Measurements from ENCODE around the gene FGFRL1.

FGFRL1 gene

DNA sequence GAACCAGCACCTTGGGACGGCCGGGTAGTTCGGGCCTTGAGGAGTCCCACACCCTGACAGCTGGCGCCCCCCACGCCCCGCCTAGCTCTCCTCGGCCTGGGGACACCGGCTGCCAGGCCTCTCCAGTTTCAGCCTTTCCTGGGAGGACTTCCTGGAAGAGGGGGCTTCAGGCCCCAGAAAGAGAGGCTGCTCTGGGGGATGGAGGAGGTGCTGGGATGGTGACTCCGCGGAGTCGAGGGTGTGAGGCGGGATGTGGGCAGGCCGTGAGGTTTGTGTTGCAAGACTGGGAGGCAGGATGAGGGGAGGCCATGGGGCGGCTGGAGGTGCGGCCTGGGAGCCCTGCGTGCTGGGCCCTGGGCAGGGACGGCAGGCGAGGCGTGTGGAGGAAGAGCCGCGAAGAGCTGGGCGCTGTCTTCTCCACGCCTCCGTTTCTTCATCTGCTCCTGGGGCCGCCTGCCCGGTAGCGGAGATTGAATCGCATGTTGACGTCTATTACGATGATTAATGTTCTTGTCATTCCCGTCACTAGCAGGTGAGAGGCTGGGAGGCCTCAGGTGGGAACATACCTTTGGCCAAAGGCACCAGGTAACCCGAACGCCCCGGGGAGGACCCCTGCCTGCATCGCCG is 918 bp upstream of the FGFRL1 start:
- TF ChIP-seq SIN3A (IDR thresholded peaks at IDR 0.05; ENCODE audit: borderline replicate concordance, insufficient read depth, low read length) (no peak), FOXP2 (optimal IDR thresholded peaks at IDR 0.05; ENCODE audit: borderline replicate concordance, extremely low read depth, extremely low read length, insufficient read depth) (no peak), POLR2AphosphoS5 (IDR thresholded peaks at IDR 0.05; ENCODE audit: low read depth, low read length) (no peak), TAF1 (IDR thresholded peaks at IDR 0.05; ENCODE audit: borderline replicate concordance, insufficient read depth, low read length) (no peak)
- TF ChIP-seq, protein P1, sequence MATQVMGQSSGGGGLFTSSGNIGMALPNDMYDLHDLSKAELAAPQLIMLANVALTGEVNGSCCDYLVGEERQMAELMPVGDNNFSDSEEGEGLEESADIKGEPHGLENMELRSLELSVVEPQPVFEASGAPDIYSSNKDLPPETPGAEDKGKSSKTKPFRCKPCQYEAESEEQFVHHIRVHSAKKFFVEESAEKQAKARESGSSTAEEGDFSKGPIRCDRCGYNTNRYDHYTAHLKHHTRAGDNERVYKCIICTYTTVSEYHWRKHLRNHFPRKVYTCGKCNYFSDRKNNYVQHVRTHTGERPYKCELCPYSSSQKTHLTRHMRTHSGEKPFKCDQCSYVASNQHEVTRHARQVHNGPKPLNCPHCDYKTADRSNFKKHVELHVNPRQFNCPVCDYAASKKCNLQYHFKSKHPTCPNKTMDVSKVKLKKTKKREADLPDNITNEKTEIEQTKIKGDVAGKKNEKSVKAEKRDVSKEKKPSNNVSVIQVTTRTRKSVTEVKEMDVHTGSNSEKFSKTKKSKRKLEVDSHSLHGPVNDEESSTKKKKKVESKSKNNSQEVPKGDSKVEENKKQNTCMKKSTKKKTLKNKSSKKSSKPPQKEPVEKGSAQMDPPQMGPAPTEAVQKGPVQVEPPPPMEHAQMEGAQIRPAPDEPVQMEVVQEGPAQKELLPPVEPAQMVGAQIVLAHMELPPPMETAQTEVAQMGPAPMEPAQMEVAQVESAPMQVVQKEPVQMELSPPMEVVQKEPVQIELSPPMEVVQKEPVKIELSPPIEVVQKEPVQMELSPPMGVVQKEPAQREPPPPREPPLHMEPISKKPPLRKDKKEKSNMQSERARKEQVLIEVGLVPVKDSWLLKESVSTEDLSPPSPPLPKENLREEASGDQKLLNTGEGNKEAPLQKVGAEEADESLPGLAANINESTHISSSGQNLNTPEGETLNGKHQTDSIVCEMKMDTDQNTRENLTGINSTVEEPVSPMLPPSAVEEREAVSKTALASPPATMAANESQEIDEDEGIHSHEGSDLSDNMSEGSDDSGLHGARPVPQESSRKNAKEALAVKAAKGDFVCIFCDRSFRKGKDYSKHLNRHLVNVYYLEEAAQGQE (IDR thresholded peaks at IDR 0.05; ENCODE audit: insufficient read depth in 1 of 2, low read depth in 2 of 2, low read length in 2 of 2), result no peak

DNA sequence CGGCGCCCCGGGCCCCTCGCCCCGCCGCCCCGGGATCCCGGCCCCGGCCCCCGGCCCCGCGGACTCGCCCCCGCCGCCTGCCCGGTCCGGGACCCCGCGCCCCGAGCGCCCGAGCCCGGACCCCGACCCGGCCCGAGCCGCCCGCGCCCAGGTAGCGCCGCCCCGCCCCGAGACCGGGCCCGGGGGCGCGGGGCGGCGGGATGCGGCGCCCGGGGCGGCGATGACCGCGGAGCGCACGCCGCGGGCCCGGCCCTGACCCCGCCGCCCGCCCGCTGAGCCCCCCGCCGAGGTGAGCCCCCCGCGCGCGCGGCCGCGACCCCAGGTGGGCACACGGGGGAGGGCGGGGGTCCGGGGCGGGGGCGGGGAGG is 224 bp downstream of the FGFRL1 start:
- TF ChIP-seq POLR2AphosphoS5 (IDR thresholded peaks at IDR 0.05; ENCODE audit: low read depth, low read length) (no peak), SIN3A (IDR thresholded peaks at IDR 0.05; ENCODE audit: borderline replicate concordance, insufficient read depth, low read length) (no peak), FOXP2 (optimal IDR thresholded peaks at IDR 0.05; ENCODE audit: borderline replicate concordance, extremely low read depth, extremely low read length, insufficient read depth) (no peak)
- TF ChIP-seq, protein P1 (IDR thresholded peaks at IDR 0.05; ENCODE audit: insufficient read depth in 1 of 2, low read depth in 2 of 2, low read length in 2 of 2), result no peak

DNA sequence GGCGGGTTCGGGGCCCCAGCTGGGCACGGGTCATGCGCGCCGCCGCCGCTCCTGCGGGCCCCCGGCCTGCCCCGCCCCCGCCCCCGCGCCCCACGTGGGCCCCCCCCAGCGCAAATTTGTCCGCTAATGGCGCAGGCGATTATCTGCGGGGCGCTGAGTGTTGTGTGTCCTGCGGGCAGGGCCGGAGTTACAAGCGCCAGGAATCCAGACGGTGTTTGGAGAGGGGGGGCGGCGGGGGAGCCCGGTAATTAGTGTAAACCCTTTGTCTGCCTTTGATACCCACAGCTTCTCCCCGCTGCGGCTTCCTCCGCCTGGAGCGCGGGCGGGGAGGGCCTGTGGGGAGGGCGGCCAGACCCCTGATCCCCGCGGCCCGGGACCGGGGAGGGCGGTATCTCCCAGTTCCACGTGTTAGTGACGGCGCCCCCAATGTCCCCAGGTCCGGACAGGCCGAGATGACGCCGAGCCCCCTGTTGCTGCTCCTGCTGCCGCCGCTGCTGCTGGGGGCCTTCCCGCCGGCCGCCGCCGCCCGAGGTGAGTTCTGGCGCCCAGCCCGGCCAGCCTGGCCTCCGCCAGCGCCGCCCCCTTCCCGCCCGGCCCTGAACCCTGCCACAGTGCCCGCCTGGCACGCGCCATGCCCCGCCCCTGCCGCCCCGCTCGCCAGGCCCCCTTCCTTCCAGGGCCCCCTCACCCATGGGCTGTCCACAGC is 761 bp downstream of the FGFRL1 start:
- no peak for TF ChIP-seq FOXP2 (optimal IDR thresholded peaks at IDR 0.05; ENCODE audit: borderline replicate concordance, extremely low read depth, extremely low read length, insufficient read depth)
- TF ChIP-seq POLR2AphosphoS5 (IDR thresholded peaks at IDR 0.05; ENCODE audit: low read depth, low read length), result no peak
- TF ChIP-seq, protein P1 (IDR thresholded peaks at IDR 0.05; ENCODE audit: insufficient read depth in 1 of 2, low read depth in 2 of 2, low read length in 2 of 2), result no peak
- no peak for TF ChIP-seq TAF1 (IDR thresholded peaks at IDR 0.05; ENCODE audit: borderline replicate concordance, insufficient read depth, low read length)
- TF ChIP-seq SIN3A (IDR thresholded peaks at IDR 0.05; ENCODE audit: borderline replicate concordance, insufficient read depth, low read length), result no peak

DNA sequence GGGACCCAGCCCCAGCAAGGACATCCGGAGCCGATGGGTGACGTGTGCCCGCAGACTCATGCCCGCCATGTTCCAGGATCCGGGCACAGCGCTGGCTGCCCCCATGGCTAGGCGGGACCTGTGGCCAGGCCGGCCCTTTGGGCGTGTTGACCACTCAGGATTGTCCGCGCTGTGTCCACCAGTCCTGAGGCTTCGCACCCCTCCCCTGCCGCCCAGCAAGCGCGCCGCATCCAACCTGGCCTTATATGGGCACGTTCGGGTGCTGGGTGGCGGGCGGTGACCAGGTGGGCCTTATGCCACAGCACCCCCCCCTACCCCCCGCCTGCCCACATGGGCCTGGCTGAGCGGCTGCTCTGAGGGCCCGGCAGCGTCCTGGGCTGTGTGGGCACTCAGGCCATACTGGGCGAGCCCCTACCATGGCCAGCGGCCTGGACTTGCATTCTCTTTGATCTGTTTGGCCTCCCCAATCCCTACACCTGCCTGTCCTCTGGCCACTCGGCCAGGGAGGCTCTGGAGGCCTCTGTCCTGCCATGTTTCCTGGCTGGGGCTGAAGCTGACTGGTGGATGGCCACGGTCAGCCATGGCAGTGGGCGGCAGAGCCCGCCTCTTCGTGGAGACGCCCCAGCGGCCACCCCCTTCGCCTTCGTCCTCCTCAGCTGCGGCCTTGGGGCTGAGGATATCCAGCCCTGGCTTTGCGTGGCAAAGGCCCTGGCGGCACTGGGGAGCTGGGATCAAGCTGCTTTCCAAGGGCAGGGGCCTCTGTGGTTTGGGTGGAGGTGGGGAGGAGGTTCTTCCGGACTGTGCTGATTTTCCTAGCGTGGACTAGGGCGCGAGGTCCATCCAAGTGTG is 2.0 kb downstream of the FGFRL1 start:
- TF ChIP-seq, protein P1 (IDR thresholded peaks at IDR 0.05; ENCODE audit: insufficient read depth in 1 of 2, low read depth in 2 of 2, low read length in 2 of 2), result no peak
- TF ChIP-seq FOXP2 (optimal IDR thresholded peaks at IDR 0.05; ENCODE audit: borderline replicate concordance, extremely low read depth, extremely low read length, insufficient read depth) (no peak), POLR2AphosphoS5 (IDR thresholded peaks at IDR 0.05; ENCODE audit: low read depth, low read length) (no peak), TAF1 (IDR thresholded peaks at IDR 0.05; ENCODE audit: borderline replicate concordance, insufficient read depth, low read length) (no peak), SIN3A (IDR thresholded peaks at IDR 0.05; ENCODE audit: borderline replicate concordance, insufficient read depth, low read length) (no peak)
